Measurements from ENCODE around the gene CD8A.

- no peak for TF ChIP-seq CTCF (IDR thresholded peaks at IDR 0.05; ENCODE audit: low read depth, low read length)
- no peak for TF ChIP-seq EZH2phosphoT487 (IDR thresholded peaks at IDR 0.05; ENCODE audit: low read depth)
These were observed 3.0 kb upstream of the CD8A start for GRCh38 chr2:86793752-86794151.
